Mucosa of stomach (tissue), 1 donor: ENCODE results near the gene RRAD.

Experiments
- H3K27me3 ChIP-seq: one replicate; pipeline ENCODE4 v1.7.0; 2013; ENCODE audit warnings: mild to moderate bottlenecking, low read length; ENCODE audit not compliant: control insufficient read depth, insufficient read depth
- H3K36me3 ChIP-seq: one replicate; pipeline ENCODE4 v1.7.0; 2013; ENCODE audit warnings: low read length; ENCODE audit not compliant: control insufficient read depth, insufficient read depth
- H3K4me1 ChIP-seq: one replicate; pipeline ENCODE4 v1.7.0; 2013; ENCODE audit warnings: mild to moderate bottlenecking, low read length; ENCODE audit not compliant: control insufficient read depth, insufficient read depth
- H3K4me3 ChIP-seq: one replicate; pipeline ENCODE4 v1.7.0; 2013; ENCODE audit warnings: low read length
- H3K9ac ChIP-seq: one replicate; pipeline ENCODE4 v1.7.0; 2013; ENCODE audit warnings: mild to moderate bottlenecking, low read length, moderate library complexity
- H3K9me3 ChIP-seq: one replicate; pipeline ENCODE4 v1.7.0; 2013; ENCODE audit warnings: mild to moderate bottlenecking, low read length, moderate library complexity; ENCODE audit not compliant: control insufficient read depth
- donor health status: Pancreatic carcinoma.

RRAD gene

DNA sequence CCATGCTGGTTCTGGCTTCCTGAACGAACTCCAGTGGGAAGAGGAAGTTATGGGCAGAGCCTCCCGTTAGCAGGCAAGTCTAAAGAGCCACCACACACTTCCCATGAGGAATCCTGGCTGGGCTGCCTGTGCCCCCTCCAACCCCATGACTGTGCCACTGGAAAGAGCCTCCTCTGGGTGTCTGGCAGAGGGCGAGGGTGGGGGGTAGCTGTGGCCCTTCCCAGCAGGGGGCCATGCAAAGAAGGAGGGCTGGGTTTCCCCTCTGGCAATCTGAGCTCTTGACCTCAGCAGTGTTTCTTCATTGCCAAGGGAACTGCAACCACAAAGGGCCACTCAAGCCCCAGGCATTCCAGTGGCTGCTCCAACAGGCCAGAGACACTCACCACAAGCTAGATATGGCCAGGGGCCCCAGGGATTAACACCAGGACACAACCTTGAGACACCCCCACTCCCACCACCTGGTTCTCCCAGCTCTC is 1.7 kb upstream of the RRAD start:
- no peak overlapping the region for H3K4me3 ChIP-seq

DNA sequence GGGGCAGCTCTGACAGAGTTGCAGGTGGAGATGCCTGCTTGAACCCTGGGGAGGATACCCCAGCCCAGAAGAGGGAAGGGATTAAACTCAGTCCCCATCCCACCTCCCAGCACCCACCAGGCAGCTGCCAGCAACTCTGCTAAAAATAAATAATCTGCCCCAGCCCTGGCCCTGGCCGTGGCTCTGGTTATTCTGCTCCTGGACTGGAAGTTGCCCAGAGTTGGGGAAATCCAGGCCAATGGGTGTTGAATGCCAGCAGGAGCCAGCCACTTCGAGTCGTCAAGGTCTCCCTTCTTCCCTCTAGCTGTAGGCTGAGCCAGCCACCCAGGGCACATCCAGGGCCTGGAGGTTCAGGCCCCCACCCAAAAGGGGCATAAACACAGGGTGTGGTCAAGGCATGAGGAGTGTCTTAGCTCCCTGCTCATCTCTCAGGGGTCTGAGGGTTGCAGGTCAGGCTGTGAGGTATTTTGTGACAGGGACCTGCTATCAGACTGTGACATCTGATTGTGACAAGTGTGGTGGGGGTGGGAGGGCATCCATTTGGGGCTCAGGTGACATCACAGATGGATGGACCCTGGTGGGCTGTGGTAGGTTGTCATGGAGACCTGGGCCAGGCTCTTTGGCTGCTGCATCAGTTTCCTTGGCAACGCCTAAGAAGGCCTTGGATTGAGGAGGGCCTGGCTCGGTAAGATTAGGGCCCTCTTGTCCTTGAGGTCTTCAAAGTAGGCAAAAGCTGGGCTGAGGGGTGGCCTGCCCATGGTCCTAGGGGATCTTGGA is 1.0 kb upstream of the RRAD start:
- H3K9ac ChIP-seq: no peak overlapping the region
- H3K36me3 ChIP-seq: no peaks in the 10 kb centered on the region
- H3K4me1 ChIP-seq: peaks cover 27% of the 10 kb centered on the region
- H3K9me3 ChIP-seq: no peaks in the 10 kb centered on the region
- H3K27me3 ChIP-seq: peaks cover 43% of the 10 kb centered on the region
- H3K4me3 ChIP-seq: no peak overlapping the region

More for the DNA sequence above, 1.7 kb upstream of the RRAD start:
- Histone ChIP-seq H3K9me3 (no peaks in the 10 kb centered on the region), H3K9ac (no peak overlapping the region), H3K4me1 (peaks cover 34% of the 10 kb centered on the region), H3K27me3 (peaks cover 39% of the 10 kb centered on the region), H3K36me3 (no peaks in the 10 kb centered on the region)

DNA sequence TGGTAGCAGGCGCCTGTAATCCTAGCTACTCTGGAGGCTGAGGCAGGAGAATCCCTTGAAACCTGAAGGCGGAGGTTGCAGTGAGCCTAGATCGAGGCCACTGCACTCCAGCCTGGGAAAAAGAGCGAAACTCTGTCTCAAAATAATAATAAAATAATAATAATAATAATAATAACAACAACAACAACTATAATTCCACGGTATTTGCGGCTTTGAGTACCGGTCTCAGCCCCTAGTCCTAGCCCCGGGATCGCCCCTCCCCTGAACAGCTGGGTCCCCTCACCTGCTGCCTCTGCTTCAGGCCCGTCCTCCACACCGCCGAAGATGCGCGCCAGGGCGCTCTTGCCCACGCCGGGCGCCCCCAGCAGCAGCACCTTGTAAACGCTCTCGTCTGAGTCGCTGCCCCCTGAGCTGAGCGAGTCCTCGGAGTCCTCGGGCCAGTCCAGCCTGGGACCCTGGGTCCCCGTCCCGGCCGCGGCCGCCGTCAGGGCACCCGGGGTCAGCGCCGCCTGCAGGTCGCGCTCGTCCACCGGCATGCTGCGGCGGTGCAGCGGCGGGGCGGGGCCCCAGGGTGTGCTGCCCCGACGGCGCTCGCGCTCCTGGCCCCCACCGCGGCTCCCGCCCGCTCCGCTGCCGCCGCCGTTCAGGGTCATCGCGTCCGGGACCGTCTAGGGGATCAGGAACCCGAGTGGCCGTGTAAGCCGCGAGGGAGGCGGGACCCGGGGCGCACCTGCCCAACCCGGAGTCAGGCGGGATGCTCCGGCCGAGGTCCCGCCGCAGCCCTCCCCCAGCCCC is 611 bp downstream of the RRAD start:
- no peak overlapping the region for H3K9ac ChIP-seq
- H3K27me3 ChIP-seq: peaks cover 47% of the 10 kb centered on the region
- H3K4me1 ChIP-seq: peaks cover 17% of the 10 kb centered on the region
- H3K36me3 ChIP-seq: no peaks in the 10 kb centered on the region
- no peak overlapping the region for H3K4me3 ChIP-seq
- no peaks in the 10 kb centered on the region for H3K9me3 ChIP-seq

DNA sequence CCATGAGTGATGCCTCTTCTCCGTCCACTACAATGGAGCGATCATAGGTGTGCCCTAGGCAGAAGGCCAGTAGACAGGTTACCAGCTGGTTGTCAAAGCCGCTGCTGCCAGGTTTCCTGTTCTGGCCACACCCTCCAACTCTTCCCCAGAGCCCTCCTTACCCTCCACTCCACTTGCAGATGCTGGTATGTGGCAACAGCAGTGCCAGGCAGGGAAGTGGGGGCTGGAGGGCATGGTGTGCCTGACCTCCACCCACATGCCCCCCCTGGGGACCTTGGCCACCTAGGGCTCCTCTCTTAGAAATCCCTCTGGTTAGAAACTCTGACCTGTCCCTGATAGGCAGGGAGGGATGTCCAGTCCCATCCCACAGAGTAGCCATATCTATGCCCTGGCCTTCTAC is 1.5 kb downstream of the RRAD start:
- H3K4me3 ChIP-seq: no peak overlapping the region
- H3K9me3 ChIP-seq: no peaks in the 10 kb centered on the region
- H3K36me3 ChIP-seq: no peaks in the 10 kb centered on the region
- peaks cover 47% of the 10 kb centered on the region for H3K27me3 ChIP-seq
- peaks cover 24% of the 10 kb centered on the region for H3K4me1 ChIP-seq
- peak overlapping the region; percentile 34 for H3K9ac ChIP-seq

DNA sequence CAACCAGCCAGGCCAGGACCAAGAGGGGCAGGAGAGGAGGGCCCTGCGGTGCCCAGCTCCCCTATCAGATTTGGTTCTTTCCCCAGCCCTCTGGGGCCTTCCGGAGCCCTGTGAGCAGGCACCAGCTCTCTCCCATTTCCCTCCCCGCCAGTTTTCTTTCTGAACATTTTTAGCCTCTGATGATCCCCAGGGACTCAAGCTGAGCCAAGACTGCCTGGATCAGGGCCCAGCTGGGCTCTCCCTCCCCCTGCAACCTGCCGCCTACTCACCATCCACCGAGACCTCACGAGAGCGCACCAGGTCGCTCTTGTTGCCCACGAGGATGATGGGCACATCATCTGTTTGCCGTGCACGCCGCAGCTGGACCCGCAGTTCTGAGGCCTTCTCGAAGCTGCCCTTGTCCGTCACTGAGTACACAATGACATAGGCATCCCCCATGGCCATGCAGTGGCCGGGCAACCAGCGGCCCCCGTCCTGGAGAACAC is 2.0 kb downstream of the RRAD start:
- H3K9me3 ChIP-seq: no peaks in the 10 kb centered on the region
- no peak overlapping the region for H3K4me3 ChIP-seq
- H3K27me3 ChIP-seq: peaks cover 47% of the 10 kb centered on the region
- peaks cover 29% of the 10 kb centered on the region for H3K4me1 ChIP-seq
- H3K9ac ChIP-seq: no peak overlapping the region
- no peaks in the 10 kb centered on the region for H3K36me3 ChIP-seq

- no peak overlapping the region for H3K9ac ChIP-seq
- no peak overlapping the region for H3K4me3 ChIP-seq
- peaks cover 47% of the 10 kb centered on the region for H3K27me3 ChIP-seq
- H3K36me3 ChIP-seq: no peaks in the 10 kb centered on the region
- H3K9me3 ChIP-seq: no peaks in the 10 kb centered on the region
- peaks cover 30% of the 10 kb centered on the region for H3K4me1 ChIP-seq
These were observed 3.4 kb downstream of the RRAD start for GRCh38 chr16:66921729-66922450.

GRCh38 chr16:66920924-66921680 is 4.2 kb downstream of the RRAD start:
- Histone ChIP-seq H3K4me3 (no peak overlapping the region), H3K4me1 (peaks cover 30% of the 10 kb centered on the region), H3K9me3 (no peaks in the 10 kb centered on the region), H3K27me3 (peaks cover 39% of the 10 kb centered on the region), H3K9ac (no peak overlapping the region), H3K36me3 (no peaks in the 10 kb centered on the region)

- Histone ChIP-seq H3K27me3 (peaks cover 31% of the 10 kb centered on the region), H3K9me3 (no peaks in the 10 kb centered on the region), H3K4me3 (no peak overlapping the region), H3K9ac (no peak overlapping the region), H3K4me1 (peaks cover 24% of the 10 kb centered on the region), H3K36me3 (no peaks in the 10 kb centered on the region)
These were observed 5.1 kb downstream of the RRAD start for GRCh38 chr16:66920299-66920590.

- no peaks in the 10 kb centered on the region for H3K36me3 ChIP-seq
- H3K4me3 ChIP-seq: no peak overlapping the region
- no peak overlapping the region for H3K9ac ChIP-seq
- H3K4me1 ChIP-seq: peaks cover 23% of the 10 kb centered on the region
- no peaks in the 10 kb centered on the region for H3K9me3 ChIP-seq
- H3K27me3 ChIP-seq: peaks cover 26% of the 10 kb centered on the region
These were observed 5.6 kb downstream of the RRAD start for GRCh38 chr16:66919569-66920298.

- peaks cover 20% of the 10 kb centered on the region for H3K4me1 ChIP-seq
- no peak within 1 kb of the TSS for H3K4me3 ChIP-seq
- H3K9me3 ChIP-seq: no peaks in the 10 kb centered on the region
- peaks cover 21% of the 10 kb centered on the region for H3K27me3 ChIP-seq
- H3K36me3 ChIP-seq: no peaks in the 10 kb centered on the region
- no peak within 1 kb of the TSS for H3K9ac ChIP-seq
These were observed 6.3 kb downstream of the RRAD start, which contains the start of gene CDH16 for GRCh38 chr16:66918803-66919568. Gene CDH16, minus strand, starts transcription at chr16:66918885. Its CDS starts 820 bp downstream, at chr16:66918065.
